Pancreas (tissue), 10 donors: ENCODE measurements around the gene GLIPR2. TPM values are rescaled to one million over a fixed set of nuclear protein-coding genes. Genes with fewer than 3 reads are reported as not detected.

Source experiments
- ATAC-seq, 4 donors: fragments of 200-7000 bp; cut with Tn5 transposase; one replicate each; pipeline versions ENCODE4 v1.8.0 to v1.9.1; 2020; ENCODE audit warnings: mild to moderate bottlenecking in 4 of 4, moderate library complexity in 4 of 4
- DNase-seq, 6 donors: peaks; one replicate each; pipeline ENCODE4 v3.0.0-alpha.2; 2020
- FAIRE-seq: peaks from 2 replicates; lab custom pipeline; 2012; peaks lifted over from hg19 to GRCh38; lab: Jason Lieb, UNC
- H3K27ac ChIP-seq, 4 donors: fragments of 200-600 bp; sonication (generic); 1 replicate in 3 of 4; 2 replicates in 1 of 4; pipeline versions ENCODE4 v1.5.0 to v1.8.0; 2020
- H3K27me3 ChIP-seq, 4 donors: fragments of 200-600 bp; one replicate each; pipeline ENCODE4 v1.8.0; 2021
- H3K36me3 ChIP-seq, 3 donors: fragments of 200-600 bp; sonication (generic) in 1 of 3; one replicate each; pipeline versions ENCODE4 v1.5.0 to v1.8.0; 2020 to 2021
- H3K4me1 ChIP-seq, 3 donors: fragments of 200-600 bp; one replicate each; pipeline ENCODE4 v1.8.0; 2021
- H3K4me3 ChIP-seq, 4 donors: fragments of 200-600 bp; sonication (generic) in 2 of 4; one replicate each; pipeline versions ENCODE4 v1.5.0 to v1.8.0; 2020 to 2021
- H3K9me3 ChIP-seq, 4 donors: fragments of 200-600 bp; one replicate each; pipeline ENCODE4 v1.8.0; 2021
- CTCF ChIP-seq, 4 donors: fragments of 200-600 bp; sonication (generic) in 3 of 4; IDR thresholded peaks; one replicate each; pipeline versions ENCODE4 v1.5.0 to v1.8.0; 2021; ENCODE audit warnings: antibody characterized with exemption in 4 of 4
- WGBS, 2 donors: extraction: QIAGEN DNeasy Blood & Tissue Kit; methylation state at CpG; one replicate each; pipeline ENCODE4 v1.1.7; 2013; 5-methylcytosine and 5-hydroxymethylcytosine counted together
- intact Hi-C, 3 donors: fragments of 100-400 bp; cut with DNase I; formaldehyde crosslinking; loops; one replicate each; pipeline versions ENCODE4 v1.11.1 to v1.14.2; 2022
- polyA plus RNA-seq, 2 donors: library from polyadenylated mRNA; stranded (reverse); fragments of 200-250 nt; gene quantifications; one replicate each; pipeline ENCODE4 v1.2.3, GENCODE V29; 2013
- total RNA-seq, 6 donors: library from RNA; stranded (reverse); fragmentation: NEBNext Ultra II Directional in 4 of 6; extraction: Animal tissue kit (Norgen Biotek cat#: 25700) in 4 of 6; gene quantifications; one replicate each; pipeline versions ENCODE4 v1.2.1 to v1.2.4, GENCODE V29; 2021 to 2023
- donor health status: healthy with polysubstance abuse.
- donor health status: DM: no; HTN: no; CAD: no; lungs with moderate emphysema.
- donor health status: DM: no; HTN: no; CAD: no.
- donor health status: control.
- donor health status: control.
- donor health status: Bipolar disorder and iron deficiency.
- donor health status: DM: yes; HTN: yes; CAD: no.
- donor health status: DM: no; HTN: no; CAD: no.
- donor health status: DM: no; HTN: no; CAD: no.
- donor health status: DM: yes; HTN: yes; CAD: no.

Gene GLIPR2
- total and polyA plus RNA-seq, 8 donors = 1.3 to 10.0 (median 4.5) TPM

GRCh38 chr9:36132086-36132485, 4.4 kb upstream of the GLIPR2 start:
- 69 to 77% methylated on average over 3 of the region's 3 CpGs for WGBS, 2 donors
- ATAC-seq = no peak
- H3K36me3 ChIP-seq = no peaks in the 10 kb centered on the region
- H3K27ac ChIP-seq = no peak overlapping the region
- no peaks in the 10 kb centered on the region for H3K9me3 ChIP-seq
- no peak for DNase-seq
- no peaks in the 10 kb centered on the region for H3K27me3 ChIP-seq
- no peak for TF ChIP-seq CTCF (IDR thresholded peaks at IDR 0.05)
- peaks cover 0 to 2% (median 0%) of the 10 kb centered on the region in 3 donors for H3K4me1 ChIP-seq
- no peak for FAIRE-seq
- no peak overlapping the region for H3K4me3 ChIP-seq
- intact Hi-C loops = no loop called here

- H3K36me3 ChIP-seq = no peaks in the 10 kb centered on the region
- peaks cover 0 to 8% (median 0%) of the 10 kb centered on the region in 3 donors for H3K4me1 ChIP-seq
- no peaks in the 10 kb centered on the region for H3K9me3 ChIP-seq
- intact Hi-C loops = no loop called here
- 75 to 79% methylated on average over 9 of the region's 9 CpGs for WGBS, 2 donors
- no peak overlapping the region for H3K4me3 ChIP-seq
- no peak for TF ChIP-seq CTCF (IDR thresholded peaks at IDR 0.05)
- DNase-seq (peak in 1 of 6 donors; percentile 31), ATAC-seq (no peak), FAIRE-seq (no peak)
- no peak overlapping the region for H3K27ac ChIP-seq
- no peaks in the 10 kb centered on the region for H3K27me3 ChIP-seq
These were observed 1.6 kb upstream of the GLIPR2 start for GRCh38 chr9:36134761-36135505.

GRCh38 chr9:36135741-36136271, 727 bp upstream of the GLIPR2 start:
- peak in 2 of 4 donors; percentile 14 to 22 for ATAC-seq
- 13 to 14% methylated on average over 16 to 18 of the region's 18 CpGs for WGBS, 2 donors
- Histone ChIP-seq H3K4me3 (peak overlapping the region; percentile 36 to 76 (median 54)), H3K36me3 (no peaks in the 10 kb centered on the region), H3K9me3 (no peaks in the 10 kb centered on the region), H3K27ac (no peak overlapping the region), H3K27me3 (no peaks in the 10 kb centered on the region), H3K4me1 (peaks cover 0 to 8% (median 0%) of the 10 kb centered on the region in 3 donors)
- DNase-seq = peak in 1 of 6 donors; percentile 53
- no peak for FAIRE-seq
- intact Hi-C loops = no loop called here
- TF ChIP-seq CTCF (IDR thresholded peaks at IDR 0.05) = no peak

GRCh38 chr9:36136894-36137391, 410 bp downstream of the GLIPR2 start:
- DNase-seq = peak in 2 of 6 donors; percentile 13 to 65
- peaks cover 0 to 8% (median 0%) of the 10 kb centered on the region in 3 donors for H3K4me1 ChIP-seq
- peak; percentile 14 to 29 (median 17) for ATAC-seq

More at GRCh38 chr9:36136894-36137391, 410 bp downstream of the GLIPR2 start:
- TF ChIP-seq CTCF (IDR thresholded peaks at IDR 0.05) = no peak
- Histone ChIP-seq H3K27me3 (no peaks in the 10 kb centered on the region), H3K27ac (peak overlapping the region in 1 of 4 donors; percentile 0), H3K4me3 (peak overlapping the region; percentile 36 to 76 (median 54)), H3K9me3 (no peaks in the 10 kb centered on the region), H3K36me3 (no peaks in the 10 kb centered on the region)
- intact Hi-C loops = no loop called here
- WGBS, 2 donors = 1 to 2% methylated on average over 32 to 40 of the region's 40 CpGs
- no peak for FAIRE-seq
